ENCODE measurements around the gene ZNF22.
A peak's percentile ranks its signal among the peaks of the same experiment; 100 is the strongest.
"Not testable (repeated sequence)": the region's sequence is repeated elsewhere in the genome, so short reads cannot be mapped to it uniquely, and the experiment has no call there.

Gene ZNF22

DNA sequence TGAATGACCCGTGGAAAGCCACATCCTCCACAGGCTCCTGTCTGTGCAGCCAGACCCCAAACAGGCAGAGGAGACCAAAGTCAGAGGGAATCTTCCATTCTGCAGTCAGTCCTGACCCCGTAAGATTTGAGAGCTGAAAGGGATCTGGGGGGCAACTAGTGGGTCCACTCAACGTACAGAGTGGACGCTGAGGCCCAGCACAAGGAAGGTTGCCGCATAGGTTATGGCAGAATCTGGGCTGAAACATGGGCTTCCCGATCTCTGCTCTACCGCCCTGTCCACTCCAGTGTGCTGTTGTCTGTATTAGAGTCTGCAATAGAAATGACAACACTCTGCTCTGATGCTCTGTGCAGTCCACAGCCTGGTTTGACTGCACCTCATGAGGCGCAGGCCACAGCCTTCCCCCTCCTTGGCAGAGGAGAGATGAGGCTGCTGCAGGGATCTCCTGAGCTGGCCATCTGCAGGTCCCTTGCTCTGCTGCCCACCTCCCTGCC, 7.9 kb upstream of the ZNF22 start:
- no peak for DNase-seq

DNA sequence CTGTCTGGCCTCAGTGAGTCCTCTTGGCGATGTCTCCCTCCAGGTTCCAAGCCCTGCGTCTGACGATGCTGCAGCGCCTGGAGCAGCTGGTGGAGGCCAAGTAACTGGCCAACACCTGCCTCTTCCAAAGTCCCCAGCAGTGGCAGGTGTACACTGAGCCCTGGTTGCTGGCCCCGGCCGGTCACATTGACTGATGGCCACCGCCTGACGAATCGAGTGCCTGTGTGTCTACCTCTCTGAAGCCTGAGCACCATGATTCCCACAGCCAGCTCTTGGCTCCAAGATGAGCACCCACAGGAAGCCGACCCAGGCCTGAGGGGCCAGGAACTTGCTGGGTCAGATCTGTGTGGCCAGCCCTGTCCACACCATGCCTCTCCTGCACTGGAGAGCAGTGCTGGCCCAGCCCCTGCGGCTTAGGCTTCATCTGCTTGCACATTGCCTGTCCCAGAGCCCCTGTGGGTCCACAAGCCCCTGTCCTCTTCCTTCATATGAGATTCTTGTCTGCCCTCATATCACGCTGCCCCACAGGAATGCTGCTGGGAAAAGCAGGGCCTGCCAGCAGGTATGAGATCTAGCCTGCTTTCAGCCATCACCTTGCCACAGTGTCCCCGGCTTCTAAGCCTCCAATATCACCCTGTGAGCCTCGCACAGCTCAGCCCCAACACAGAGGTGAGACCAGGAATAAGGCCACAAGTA, 7.3 kb upstream of the ZNF22 start:
- DNase-seq = no peak

DNA sequence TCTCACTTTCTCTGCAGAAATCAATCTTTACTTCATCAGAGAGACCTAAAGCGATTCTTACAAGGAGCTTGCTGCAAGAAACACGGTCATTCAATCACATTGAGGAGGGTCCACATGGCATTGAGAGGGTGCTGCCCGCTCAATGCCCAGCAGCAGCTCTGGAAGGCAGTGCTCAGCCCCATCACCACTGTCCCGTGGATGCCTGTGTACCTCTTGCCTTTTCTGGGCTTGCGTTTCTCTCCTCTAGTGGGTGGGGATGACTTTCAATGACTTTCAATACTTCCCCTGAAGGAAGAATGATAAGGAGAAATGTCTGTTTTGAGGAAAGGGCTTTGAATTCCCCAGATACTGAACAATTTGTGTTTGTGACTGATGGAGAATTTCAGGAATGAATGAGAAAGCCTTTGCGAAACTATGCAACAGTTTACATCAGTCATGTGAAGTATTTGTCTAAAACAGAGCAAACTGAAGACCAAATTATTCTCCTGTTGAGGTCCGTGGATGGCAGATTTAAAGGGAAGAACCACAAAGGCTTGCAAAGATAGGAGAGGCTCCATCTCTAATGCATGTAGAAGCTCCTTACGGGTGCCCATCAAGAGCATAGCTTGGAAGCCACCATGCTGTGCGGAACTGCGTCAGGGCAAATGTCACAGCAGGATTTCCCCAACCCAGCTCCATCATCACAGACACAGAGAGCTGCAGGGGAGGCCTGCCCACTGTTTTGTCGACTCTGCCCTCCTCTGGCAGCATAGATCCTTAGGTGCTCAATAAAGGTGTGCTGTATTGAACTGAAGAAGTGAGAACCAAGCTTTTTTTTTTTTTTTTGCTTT, 6.6 kb upstream of the ZNF22 start:
- no peak for DNase-seq

DNA sequence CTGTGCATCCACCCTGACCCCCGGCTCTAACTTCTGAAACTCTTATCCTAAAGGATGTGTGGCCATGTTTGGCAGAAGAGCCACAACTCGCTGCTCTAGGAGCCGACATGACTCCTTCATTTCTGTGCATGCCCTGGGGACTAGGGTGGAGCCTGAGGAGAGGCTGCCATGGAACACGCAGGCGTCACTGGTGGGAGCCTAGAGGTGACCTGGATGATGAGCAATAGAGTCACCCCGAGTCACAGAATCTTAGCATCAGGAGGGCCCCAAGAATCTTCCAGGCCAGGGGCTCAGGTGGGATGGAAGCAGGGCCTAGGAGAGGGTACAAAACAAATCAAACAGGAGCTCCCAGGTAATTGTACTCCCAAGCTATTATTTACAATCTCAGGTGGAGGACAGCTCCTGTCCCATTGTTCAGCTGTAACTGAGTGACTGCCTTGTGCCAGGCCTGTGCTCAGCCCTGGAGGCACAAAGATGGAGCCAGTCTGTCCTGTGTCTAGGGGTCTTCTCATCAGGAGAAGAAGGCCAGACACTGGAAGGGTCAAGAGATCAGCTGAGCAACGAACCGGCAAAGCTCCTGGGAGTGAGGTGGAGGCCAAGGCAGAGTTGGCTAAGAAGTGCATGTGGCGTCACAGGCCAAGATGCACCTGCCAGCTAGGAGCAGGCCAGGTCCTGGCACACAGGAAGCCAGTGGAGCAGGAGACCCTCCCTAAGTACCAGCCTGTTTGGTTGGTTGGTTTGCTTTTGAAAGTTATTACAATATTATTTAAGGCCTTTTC, 5.8 kb upstream of the ZNF22 start:
- DNase-seq = no peak

DNA sequence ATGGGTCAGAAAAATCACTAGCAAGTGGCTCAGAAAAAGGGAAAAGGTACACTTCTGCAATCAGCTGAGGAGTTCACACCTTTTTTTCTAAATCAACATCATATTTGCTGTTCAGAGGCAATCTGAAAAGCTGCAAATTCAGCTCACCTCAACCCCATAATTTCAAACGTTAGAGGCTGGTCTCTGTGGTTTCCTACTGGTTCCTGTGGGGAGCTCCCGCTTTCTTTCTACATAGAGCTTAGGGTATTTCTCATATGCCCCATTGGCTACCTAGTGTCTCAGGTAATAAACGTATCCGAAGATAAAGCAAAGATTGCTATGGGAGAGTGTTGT, 5.2 kb upstream of the ZNF22 start:
- no peak for DNase-seq

DNA sequence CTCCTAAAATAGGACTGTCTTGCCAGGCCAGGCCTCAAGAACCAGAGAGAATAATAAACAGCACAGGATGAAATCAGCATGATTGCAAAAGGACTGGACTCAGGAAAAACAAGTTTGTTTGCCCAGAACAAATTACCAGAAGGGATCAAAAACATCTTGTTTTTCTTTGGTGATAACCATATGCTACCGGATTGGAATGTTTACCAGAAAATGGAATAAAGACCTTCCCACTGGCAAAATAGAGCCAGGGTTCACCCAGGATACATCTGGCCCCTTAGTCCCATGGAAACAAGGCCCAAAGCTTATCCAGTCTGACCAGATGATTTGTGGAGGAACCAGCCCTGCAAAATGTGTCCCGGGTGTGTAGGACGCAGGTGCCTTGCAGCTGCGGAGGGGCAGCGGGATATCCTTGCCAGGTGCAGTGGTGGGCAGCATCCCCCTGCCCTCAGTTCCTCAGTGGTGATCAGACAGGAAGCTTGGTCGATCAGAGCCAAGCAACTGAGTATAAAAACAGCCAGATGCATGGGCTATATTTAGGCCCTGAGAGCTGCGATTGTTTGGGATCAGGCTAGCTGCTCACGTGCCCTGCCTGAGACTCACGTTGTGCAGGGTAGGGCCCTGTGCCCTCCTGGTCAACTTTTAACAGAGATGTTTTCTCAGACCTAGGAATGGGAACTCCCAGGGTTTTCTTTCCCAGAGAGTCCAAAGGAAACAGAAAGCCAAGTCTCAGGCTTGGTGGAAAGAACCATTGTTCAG, 4.6 kb upstream of the ZNF22 start:
- no peak for DNase-seq

DNA sequence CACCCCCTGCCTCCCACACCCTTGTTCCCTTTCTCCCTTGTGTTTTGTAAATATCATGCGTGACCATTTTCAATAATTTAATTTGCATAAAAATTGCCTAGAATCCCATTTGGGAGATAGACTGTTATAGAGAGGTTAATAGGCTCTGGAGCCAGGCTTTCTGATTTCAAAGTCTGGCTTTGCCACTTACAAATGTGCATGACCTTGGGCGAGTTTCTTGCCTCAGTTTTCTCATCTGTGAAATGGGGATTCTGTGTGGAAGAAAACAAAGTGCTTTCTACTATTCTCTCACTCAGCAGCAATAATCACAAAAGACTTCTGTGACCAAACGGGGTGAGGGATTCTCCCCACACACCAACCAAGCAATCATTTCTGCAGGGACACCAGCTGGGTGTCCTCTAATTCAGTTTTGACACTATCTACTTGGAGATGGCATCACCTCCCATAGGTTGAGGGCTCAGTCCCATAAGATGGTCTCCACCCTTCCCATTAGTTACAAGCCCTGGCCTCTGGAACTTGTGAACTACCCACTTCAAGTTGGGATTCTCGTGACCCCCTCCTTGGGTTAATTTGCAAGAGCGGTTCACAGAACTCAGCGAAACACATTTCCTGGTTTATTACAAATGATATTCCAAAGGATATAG, 3.5 kb upstream of the ZNF22 start:
- no peak for DNase-seq

DNA sequence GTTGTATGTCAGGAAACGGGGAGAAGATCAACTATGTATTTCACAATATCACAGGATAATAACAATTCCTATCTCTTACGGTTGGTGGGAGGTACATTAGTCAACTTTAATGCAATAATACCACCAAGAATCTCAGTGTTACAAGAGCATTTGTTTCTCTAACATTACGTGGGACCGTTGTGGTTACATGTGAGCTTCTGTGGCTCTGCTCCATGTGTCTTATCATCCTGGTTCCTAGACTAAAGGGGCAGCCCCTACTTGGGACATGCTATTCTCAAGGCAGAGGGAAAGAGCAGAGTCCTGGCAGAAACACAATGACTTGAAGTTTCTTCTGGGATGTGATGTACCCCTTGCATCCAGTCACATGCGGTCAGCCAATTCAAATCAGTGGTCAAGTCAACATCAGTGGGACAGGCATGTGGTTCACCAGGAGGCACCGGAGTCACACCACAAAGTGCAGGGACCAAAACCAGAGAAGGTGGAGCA, 2.5 kb upstream of the ZNF22 start:
- DNase-seq = no peak

DNA sequence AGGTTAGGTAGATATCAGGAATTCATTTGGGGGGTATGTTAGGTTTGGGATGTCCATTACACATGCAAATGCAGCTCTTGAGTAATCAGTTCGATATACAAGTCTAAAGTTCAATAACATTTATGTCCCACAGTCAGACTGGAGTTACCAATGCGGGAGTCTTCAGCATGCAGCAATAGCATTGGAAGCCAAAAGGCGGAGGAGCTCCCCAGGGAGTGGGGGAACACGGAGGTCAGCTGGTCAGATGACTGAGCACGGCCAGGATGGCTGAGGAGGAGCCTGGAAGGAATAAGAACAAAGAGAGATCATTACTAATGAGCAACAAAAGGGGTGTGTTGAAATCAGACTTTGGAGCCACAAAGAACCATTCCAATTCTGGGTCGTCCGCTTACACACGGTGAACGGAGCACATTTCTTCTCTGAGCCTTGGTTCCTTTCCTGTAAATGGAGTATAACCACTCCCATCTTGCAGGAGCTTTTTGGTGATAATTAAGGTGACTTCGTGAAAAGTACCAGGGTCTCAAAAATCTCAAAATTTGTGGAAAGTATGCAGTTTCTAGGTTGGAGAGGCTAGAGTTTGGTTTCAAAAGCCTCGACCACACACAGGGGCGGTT, 478 bp upstream of the ZNF22 start:
- DNase-seq = no peak

DNA sequence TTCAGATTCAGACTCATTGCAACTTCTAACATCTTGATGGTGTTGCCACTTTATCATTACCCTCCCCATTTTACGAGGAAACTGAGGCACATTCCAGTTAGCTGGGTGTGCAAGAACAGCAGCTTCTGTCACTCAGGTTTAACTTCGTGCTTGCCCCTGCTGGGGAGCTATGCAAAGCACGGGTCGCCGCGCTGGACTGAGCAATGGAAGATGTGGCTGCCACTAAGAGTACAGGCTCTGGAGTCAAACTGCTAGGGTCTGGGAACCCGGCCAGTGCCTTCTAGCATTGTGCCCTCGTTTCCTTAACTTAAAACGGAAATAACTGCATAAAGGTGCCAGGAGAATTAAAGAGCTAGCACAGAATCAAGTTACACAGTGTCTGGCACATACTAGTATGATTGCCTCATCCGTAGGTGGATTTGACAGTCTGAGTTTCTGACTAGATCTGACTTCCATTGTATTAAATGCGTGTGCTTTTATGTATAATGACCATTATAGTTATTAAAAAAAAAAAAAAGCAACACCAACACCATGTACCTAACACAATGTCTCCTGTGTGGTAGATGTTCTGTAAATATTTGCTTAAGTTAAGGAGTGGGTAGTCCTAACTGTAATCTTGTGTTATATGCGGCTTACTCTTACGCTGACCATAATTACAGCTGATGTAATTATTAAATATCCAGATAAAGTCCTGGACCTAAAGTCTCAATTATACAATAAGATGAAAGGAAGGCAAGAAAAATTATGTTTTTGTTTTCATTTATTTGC, 842 bp downstream of the ZNF22 start:
- DNase-seq = no peak

DNA sequence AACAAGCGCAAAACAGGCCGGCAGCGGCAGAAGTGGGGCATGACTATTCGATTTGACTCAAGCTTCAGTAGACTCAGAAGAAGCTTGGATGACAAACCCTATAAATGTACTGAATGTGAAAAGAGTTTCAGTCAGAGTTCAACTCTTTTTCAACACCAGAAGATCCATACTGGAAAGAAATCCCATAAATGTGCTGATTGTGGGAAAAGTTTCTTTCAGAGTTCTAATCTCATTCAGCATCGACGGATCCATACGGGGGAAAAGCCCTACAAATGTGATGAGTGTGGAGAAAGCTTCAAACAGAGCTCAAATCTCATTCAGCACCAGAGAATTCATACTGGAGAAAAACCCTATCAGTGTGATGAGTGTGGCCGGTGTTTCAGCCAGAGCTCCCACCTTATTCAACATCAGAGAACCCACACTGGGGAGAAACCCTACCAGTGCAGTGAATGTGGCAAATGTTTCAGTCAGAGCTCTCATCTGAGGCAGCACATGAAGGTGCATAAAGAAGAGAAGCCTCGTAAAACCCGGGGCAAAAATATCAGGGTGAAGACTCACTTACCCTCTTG, 2.8 kb downstream of the ZNF22 start:
- no peak for DNase-seq

DNA sequence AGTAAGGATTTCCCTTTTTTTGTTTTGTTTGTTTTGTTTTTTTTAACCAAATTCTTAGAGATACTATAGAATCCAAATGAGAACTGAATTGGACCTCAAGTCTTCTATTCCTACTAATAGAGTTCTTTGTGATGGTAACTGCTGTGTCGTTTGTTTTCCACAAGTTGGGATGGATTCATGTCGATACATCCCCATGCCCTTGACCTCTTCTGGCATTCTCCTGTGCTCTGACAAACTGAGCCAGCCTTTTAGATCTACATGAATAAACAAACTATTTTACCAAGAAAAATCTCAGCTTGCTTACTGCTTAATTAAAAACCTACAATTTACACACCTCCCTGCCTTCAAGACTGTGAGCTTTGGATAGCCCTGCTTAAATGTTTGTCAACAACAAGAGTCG, 3.9 kb downstream of the ZNF22 start:
- DNase-seq = no peak

DNA sequence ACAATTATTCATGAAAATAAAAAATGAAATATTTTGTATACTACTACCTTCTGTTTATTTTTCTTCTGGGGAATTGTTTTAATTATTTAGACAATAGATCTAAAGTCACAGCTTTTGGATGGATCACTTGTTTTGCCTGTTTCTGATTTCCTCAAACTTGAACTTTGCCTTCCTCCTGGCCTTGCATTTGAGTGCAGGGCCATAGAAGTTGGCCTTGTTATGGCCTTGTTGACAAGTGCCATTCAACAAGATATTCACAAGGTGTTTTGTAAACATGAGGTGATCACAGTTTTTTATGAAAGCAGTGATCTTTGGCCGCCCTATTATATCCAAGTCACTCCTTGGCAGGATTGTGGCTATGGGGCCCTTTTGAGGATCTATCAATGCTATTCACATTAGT, 4.6 kb downstream of the ZNF22 start:
- DNase-seq = no peak

DNA sequence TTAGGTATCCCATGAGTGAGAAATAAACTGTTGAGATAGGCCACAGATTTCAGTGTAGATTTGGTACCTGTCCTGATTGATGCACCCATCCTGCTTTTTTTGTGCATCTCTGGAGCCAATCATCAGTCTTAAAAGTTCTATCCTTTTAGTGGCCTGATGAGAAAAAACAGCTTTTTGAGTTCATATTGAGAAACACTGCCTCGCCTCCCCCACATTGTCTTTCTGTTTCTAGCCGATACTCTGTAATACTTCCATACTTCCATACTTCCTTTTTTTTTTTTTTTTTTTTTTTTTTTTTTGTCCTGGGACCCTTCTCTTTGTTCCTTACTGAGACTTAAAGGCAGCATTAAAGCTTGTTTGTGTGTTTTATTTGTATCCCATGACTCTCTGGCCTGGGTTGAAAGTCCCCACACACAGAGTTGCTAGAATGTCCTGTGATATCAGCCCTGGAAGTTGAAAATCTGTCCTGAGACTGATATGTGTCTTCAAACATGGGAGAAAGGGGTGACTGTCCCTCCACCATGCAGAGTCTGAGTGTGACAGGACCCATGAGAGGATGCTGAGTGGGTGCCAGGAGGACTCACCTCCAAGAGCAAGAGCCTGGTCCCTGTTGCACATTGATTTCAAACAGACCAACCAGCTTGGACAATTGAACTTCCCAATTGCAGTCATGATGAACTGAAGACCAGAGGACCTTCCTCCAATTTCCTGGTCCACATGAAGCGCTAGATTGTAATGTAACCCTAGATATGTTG, 5.7 kb downstream of the ZNF22 start:
- no peak for DNase-seq

DNA sequence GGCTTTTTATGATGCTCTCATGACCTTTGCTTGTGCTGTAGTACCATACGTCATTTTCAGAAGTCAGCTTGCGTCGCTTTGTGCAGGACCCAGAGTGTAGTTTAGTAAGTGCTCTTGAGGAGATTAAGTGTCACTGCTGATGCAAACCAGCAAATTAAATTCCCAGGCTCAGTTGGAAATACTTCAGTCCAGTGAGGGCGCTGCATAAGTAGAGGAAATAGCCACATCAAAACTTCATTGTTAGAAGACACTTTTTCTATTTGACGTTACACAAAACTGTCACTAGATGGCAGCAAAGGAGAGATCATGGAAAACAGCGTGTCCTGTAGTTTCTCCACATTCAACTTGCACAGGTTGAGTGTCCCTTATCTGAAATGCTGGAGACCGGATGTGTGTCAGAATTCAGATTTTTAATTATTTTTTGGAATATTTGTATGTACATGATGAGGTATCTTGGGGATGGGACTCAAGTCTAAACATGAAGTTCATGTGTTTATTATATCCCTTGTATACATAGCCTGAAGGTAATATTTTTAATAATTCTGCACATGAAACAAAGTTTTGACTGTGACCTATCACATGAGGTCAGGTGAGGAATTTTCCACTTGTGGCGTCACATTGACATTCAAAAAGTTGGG, 7.9 kb downstream of the ZNF22 start:
- peak; percentile 77 for DNase-seq

DNA sequence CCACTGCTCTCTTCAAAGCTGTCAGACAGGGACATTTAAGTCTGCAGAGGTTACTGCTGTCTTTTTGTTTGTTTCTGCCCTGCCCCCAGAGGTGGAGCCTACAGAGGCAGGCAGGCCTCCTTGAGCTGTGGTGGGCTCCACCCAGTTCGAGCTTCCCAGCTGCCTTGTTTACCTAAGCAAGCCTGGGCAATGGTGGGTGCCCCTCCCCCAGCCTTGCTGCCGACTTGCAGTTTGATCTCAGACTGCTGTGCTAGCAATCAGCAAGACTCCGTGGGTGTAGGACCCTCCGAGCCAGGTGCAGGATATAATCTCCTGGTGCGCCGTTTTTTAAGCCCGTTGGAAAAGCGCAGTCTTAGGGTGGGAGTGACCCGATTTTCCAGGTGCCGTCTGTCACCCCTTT, 13.8 kb downstream of the ZNF22 start:
- not testable (repeated sequence) for DNase-seq

DNA sequence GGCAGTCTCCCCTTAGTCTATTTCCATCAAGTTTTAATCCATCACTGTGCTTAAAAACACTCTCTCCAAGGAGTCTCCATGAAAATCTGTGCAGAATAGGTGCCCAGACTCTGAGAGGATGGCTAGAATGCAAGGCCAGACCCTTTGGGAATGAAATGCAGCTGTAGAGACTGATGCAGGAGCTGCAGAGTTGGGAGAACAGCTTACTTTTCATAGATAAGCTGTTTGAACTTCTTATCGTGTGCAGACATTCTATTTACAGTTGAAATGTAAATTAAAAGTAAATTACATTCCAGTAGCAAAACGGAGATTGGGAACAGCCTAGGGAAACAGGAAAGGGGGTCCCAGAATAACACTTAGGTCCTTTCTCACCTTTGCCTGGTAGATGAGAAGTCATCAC, 14.9 kb downstream of the ZNF22 start:
- no peak for DNase-seq

DNA sequence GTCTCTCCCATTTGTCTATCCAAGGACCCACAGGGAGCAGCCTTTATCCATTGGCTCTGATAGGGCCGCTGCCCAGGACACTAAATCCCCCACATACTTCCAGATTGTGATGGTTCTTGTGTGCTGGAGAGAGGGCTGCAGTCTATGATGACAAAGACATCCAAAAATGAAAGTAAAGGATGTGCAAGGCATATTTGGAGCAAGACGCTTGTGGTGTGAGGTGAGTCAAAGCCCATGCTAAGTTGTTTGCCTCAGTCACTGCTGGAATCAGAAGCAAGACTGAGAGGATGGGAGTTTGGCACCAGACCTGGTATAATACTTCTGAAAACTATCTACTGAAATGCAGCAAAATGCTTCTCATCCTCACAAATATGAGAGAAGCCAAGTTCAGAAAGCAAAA, 22.7 kb downstream of the ZNF22 start:
- no peak for DNase-seq

DNA sequence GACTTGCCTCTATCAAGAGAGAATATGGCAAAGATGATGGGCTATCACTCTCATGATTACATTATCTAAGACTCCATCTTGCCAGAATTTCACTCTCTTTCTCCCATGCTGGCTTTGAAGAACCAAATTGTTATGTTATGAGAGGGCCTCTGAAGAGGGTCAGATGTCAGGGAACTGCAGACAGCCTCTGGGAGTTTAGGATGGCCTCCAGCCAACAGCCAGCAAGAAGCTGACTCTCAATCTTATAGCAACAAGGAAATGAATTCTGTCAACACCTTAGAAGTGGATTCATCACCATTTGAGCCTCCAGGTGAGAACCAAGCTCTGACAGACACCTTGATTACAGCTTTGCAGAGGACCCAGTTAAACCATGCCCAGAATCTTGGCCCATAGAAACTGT, 33.6 kb downstream of the ZNF22 start:
- DNase-seq = no peak
